Suprapubic skin (tissue), 4 donors: ENCODE results near the gene TAS2R46.

Experiments
- EP300 ChIP-seq: sonication (generic); formaldehyde crosslinking; IDR thresholded peaks from one replicate; pipeline ENCODE4 v1.6.1; 2017; ENCODE audit warnings: antibody characterized with exemption
- POLR2A ChIP-seq, 2 donors: fragments of 450-650 bp; IDR thresholded peaks; one replicate each; pipeline ENCODE4 v1.6.1; 2017; ENCODE audit warnings: antibody characterized with exemption in 2 of 2, mild to moderate bottlenecking in 2 of 2, moderate library complexity in 2 of 2
- POLR2AphosphoS5 ChIP-seq, 3 donors: sonication (generic); formaldehyde crosslinking; IDR thresholded peaks; one replicate each; pipeline ENCODE4 v1.6.1; 2017; ENCODE audit warnings: antibody characterized with exemption in 3 of 3
- TF ChIP-seq, protein P1 (sequence below), 2 donors: fragments of 200-600 bp in 1 of 2; fragments of 450-650 bp in 1 of 2; sonication (generic) in 1 of 2; IDR thresholded peaks; one replicate each; pipeline ENCODE4 v1.5.1; 2016 to 2019; ENCODE audit warnings: antibody characterized with exemption in 2 of 2, mild to moderate bottlenecking in 1 of 2, moderate library complexity in 1 of 2

- TF ChIP-seq, protein P1, sequence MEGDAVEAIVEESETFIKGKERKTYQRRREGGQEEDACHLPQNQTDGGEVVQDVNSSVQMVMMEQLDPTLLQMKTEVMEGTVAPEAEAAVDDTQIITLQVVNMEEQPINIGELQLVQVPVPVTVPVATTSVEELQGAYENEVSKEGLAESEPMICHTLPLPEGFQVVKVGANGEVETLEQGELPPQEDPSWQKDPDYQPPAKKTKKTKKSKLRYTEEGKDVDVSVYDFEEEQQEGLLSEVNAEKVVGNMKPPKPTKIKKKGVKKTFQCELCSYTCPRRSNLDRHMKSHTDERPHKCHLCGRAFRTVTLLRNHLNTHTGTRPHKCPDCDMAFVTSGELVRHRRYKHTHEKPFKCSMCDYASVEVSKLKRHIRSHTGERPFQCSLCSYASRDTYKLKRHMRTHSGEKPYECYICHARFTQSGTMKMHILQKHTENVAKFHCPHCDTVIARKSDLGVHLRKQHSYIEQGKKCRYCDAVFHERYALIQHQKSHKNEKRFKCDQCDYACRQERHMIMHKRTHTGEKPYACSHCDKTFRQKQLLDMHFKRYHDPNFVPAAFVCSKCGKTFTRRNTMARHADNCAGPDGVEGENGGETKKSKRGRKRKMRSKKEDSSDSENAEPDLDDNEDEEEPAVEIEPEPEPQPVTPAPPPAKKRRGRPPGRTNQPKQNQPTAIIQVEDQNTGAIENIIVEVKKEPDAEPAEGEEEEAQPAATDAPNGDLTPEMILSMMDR (IDR thresholded peaks at IDR 0.05), result no peak
- TF ChIP-seq POLR2A (IDR thresholded peaks at IDR 0.05) (no peak), POLR2AphosphoS5 (IDR thresholded peaks at IDR 0.05) (no peak), EP300 (no peak)
These were observed 23.3 kb upstream of the TAS2R46 start for GRCh38 chr12:11085419-11085818.
